ENCODE measurements around the gene FAM180A. TPM values are rescaled to one million over a fixed set of nuclear protein-coding genes. Genes with fewer than 3 reads are reported as not detected.

The FAM180A gene
- total RNA-seq, 1 experiment from 2014 or later = not detected

GRCh38 chr7:135736586-135737305 is 11.9 kb downstream of the FAM180A start (continued):
- no peak for TF ChIP-seq PRDM15 (CRISPR knock-in tag; IDR thresholded peaks at IDR 0.05)
- TF ChIP-seq ZNF232 (CRISPR knock-in tag; IDR thresholded peaks at IDR 0.05) = no peak
- TF ChIP-seq, protein P1, sequence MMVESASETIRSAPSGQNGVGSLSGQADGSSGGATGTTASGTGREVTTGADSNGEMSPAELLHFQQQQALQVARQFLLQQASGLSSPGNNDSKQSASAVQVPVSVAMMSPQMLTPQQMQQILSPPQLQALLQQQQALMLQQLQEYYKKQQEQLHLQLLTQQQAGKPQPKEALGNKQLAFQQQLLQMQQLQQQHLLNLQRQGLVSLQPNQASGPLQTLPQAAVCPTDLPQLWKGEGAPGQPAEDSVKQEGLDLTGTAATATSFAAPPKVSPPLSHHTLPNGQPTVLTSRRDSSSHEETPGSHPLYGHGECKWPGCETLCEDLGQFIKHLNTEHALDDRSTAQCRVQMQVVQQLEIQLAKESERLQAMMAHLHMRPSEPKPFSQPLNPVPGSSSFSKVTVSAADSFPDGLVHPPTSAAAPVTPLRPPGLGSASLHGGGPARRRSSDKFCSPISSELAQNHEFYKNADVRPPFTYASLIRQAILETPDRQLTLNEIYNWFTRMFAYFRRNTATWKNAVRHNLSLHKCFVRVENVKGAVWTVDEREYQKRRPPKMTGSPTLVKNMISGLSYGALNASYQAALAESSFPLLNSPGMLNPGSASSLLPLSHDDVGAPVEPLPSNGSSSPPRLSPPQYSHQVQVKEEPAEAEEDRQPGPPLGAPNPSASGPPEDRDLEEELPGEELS (CRISPR knock-in tag; IDR thresholded peaks at IDR 0.05) = no peak
- TF ChIP-seq FOXJ3 (CRISPR knock-in tag; IDR thresholded peaks at IDR 0.05; ENCODE audit: borderline replicate concordance) = no peak
- TF ChIP-seq MYBL2 (CRISPR knock-in tag; IDR thresholded peaks at IDR 0.05) = no peak
- TF ChIP-seq ZNF671 (CRISPR knock-in tag; IDR thresholded peaks at IDR 0.05) = no peak

DNA sequence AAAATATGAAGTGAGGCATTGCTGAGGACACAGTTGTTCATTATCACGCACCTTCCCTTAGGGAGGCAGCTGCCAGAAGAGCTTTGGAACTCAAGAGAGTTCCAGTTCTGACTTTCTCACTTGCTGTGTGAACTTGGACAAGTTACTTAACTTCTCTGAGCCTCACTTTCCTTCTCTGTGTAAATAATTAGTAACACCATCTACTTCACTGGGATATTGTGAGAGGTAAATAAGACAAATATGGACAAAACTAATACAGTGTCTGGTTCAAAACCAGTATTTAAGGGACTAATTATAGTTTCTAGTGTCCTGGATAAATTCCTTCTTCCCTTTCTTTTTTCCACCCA is 14.3 kb downstream of the FAM180A start:
- ATAC-seq = no peak
- Mint-ChIP-seq H3K9me3 (no peaks in the 10 kb centered on the region), H3K4me1 (no peaks in the 10 kb centered on the region), H3K27ac (no peak overlapping the region), H3K27me3 (ENCODE audit: low read depth) (no peaks in the 10 kb centered on the region; the same call in 1 of the 2 replicates), H3K36me3 (no peaks in the 10 kb centered on the region), H3K4me3 (no peak overlapping the region)
- POLR2A ChIA-PET = no interaction called here
- DNase-seq (ENCODE audit: low spot score) = no peak
- TF ChIP-seq RORB (CRISPR knock-in tag; IDR thresholded peaks at IDR 0.05) (no peak), ZNF416 (CRISPR knock-in tag; IDR thresholded peaks at IDR 0.05) (no peak), EMX1 (CRISPR knock-in tag; IDR thresholded peaks at IDR 0.05) (no peak), ZNF317 (CRISPR knock-in tag; IDR thresholded peaks at IDR 0.05; ENCODE audit: borderline replicate concordance, low read depth) (no peak), HMGXB4 (CRISPR knock-in tag; IDR thresholded peaks at IDR 0.05) (no peak), NR3C1 (CRISPR knock-in tag; conservative IDR thresholded peaks at IDR 0.05; ENCODE audit: low read depth) (no peak), SMAD4 (CRISPR knock-in tag; IDR thresholded peaks at IDR 0.05) (no peak), SMAD3 (CRISPR knock-in tag; IDR thresholded peaks at IDR 0.05; ENCODE audit: borderline replicate concordance) (no peak), ZNF396 (CRISPR knock-in tag; IDR thresholded peaks at IDR 0.05; ENCODE audit: borderline replicate concordance) (no peak), FOXJ3 (CRISPR knock-in tag; IDR thresholded peaks at IDR 0.05; ENCODE audit: borderline replicate concordance) (no peak), FOXK1 (CRISPR knock-in tag; IDR thresholded peaks at IDR 0.05) (no peak)
- TF ChIP-seq, protein P2, sequence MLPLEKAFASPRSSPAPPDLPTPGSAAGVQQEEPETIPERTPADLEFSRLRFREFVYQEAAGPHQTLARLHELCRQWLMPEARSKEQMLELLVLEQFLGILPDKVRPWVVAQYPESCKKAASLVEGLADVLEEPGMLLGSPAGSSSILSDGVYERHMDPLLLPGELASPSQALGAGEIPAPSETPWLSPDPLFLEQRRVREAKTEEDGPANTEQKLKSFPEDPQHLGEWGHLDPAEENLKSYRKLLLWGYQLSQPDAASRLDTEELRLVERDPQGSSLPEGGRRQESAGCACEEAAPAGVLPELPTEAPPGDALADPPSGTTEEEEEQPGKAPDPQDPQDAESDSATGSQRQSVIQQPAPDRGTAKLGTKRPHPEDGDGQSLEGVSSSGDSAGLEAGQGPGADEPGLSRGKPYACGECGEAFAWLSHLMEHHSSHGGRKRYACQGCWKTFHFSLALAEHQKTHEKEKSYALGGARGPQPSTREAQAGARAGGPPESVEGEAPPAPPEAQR (CRISPR knock-in tag; IDR thresholded peaks at IDR 0.05) = no peak
- TF ChIP-seq, protein P3, sequence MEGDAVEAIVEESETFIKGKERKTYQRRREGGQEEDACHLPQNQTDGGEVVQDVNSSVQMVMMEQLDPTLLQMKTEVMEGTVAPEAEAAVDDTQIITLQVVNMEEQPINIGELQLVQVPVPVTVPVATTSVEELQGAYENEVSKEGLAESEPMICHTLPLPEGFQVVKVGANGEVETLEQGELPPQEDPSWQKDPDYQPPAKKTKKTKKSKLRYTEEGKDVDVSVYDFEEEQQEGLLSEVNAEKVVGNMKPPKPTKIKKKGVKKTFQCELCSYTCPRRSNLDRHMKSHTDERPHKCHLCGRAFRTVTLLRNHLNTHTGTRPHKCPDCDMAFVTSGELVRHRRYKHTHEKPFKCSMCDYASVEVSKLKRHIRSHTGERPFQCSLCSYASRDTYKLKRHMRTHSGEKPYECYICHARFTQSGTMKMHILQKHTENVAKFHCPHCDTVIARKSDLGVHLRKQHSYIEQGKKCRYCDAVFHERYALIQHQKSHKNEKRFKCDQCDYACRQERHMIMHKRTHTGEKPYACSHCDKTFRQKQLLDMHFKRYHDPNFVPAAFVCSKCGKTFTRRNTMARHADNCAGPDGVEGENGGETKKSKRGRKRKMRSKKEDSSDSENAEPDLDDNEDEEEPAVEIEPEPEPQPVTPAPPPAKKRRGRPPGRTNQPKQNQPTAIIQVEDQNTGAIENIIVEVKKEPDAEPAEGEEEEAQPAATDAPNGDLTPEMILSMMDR (IDR thresholded peaks at IDR 0.05) = no peak
- CTCF ChIA-PET = interaction anchor here (1.0 to 1.4 kb wide), 3 partner anchors 9 to 72 kb away, joined by 3 to 7 read pairs (median 4); partner anchors contain the start of gene STMP1

All from WTC11 (cell line).